GM12878 (cell line): ENCODE measurements around the gene RPL37A. TPM values are rescaled to one million over a fixed set of nuclear protein-coding genes. Genes with fewer than 3 reads are reported as not detected.

Experiments used
- ATAC-seq: fragments of 200-7000 bp; cut with Tn5 transposase; 3 replicates; pipeline ENCODE4 v1.9.1; 2020; ENCODE audit warnings: mild to moderate bottlenecking, moderate library complexity
- BruUV-seq: library from RNA; stranded (reverse); fragments of 400-500 nt; replicated peaks from 2 replicates; lab custom pipeline; 2021; lab: Mats Ljungman, UMichigan
- CTCF ChIA-PET: fragments of 300-600 bp; sonication (Branson Sonifier 250); formaldehyde crosslinking; extraction: SDS; loops from one replicate; lab custom pipeline; 2021; ENCODE audit warnings: inconsistent platforms; lab: Yijun Ruan, JAX
- POLR2A ChIA-PET: fragments of 350-600 bp; formaldehyde crosslinking; extraction: SDS; loops from one replicate; lab custom pipeline; 2021; ENCODE audit warnings: inconsistent platforms; lab: Charles Lee
- RAD21 ChIA-PET: fragments of 300-600 bp; sonication (Branson Sonifier 250); formaldehyde crosslinking; loops from one replicate; lab custom pipeline; 2023; ENCODE audit warnings: antibody characterized with exemption; ENCODE audit not compliant: unreplicated experiment; lab: Charles Lee
- SMC1A ChIA-PET: fragments of 300-600 bp; sonication (Branson Sonifier 250); formaldehyde crosslinking; loops from one replicate; lab custom pipeline; 2023; ENCODE audit not compliant: unreplicated experiment, uncharacterized antibody; lab: Charles Lee
- DNase-seq: peaks from one replicate; pipeline ENCODE4 v3.0.0-alpha.2; 2011; ENCODE audit warnings: low read depth, low spot score
- FAIRE-seq: peaks from 3 replicates; lab custom pipeline; 2011; peaks lifted over from hg19 to GRCh38; lab: Jason Lieb, UNC
- H2AFZ ChIP-seq: 2 replicates; pipeline ENCODE4 v1.6.0; 2011; ENCODE audit warnings: low read depth, low read length, control low read depth; ENCODE audit not compliant: control insufficient read depth
- H3K27ac ChIP-seq: 2 replicates; pipeline ENCODE4 v1.5.1; 2011; ENCODE audit warnings: control low read depth; ENCODE audit not compliant: control insufficient read depth, insufficient read depth
- H3K27me3 ChIP-seq, 2 experiments: replicated peaks in 1 of 2; 2 replicates each; pipeline versions ENCODE4 v1.6.0 to v1.6.1; 2011; ENCODE audit warnings: low read length in 1 of 2; ENCODE audit not compliant: control insufficient read depth in 2 of 2, insufficient read depth in 2 of 2
- H3K36me3 ChIP-seq, 2 experiments: 2 replicates each; pipeline ENCODE4 v1.5.1; 2011; ENCODE audit warnings: low read length in 1 of 2; ENCODE audit not compliant: control insufficient read depth in 2 of 2, insufficient read depth in 2 of 2
- H3K4me1 ChIP-seq: 2 replicates; pipeline ENCODE4 v1.6.1; 2011; ENCODE audit warnings: mild to moderate bottlenecking, low read length, moderate library complexity, mixed read lengths; ENCODE audit not compliant: control insufficient read depth, insufficient read depth
- H3K4me2 ChIP-seq: 2 replicates; pipeline ENCODE4 v1.6.0; 2011; ENCODE audit warnings: control low read depth; ENCODE audit not compliant: control insufficient read depth, insufficient read depth
- H3K4me3 ChIP-seq: fragments of 200-600 bp; sonication (generic); 2 replicates; pipeline ENCODE4 v1.5.1; 2016
- H3K79me2 ChIP-seq: 2 replicates; pipeline ENCODE4 v1.6.0; 2011; ENCODE audit warnings: low read length; ENCODE audit not compliant: control insufficient read depth, insufficient read depth
- H3K9ac ChIP-seq: 2 replicates; pipeline ENCODE4 v1.8.0; 2011; ENCODE audit warnings: low read length, control low read depth, mixed read lengths; ENCODE audit not compliant: control insufficient read depth, insufficient read depth
- H3K9me3 ChIP-seq: replicated peaks from 3 replicates; pipeline ENCODE4 v1.5.1; 2011; ENCODE audit warnings: mild to moderate bottlenecking, low read length; ENCODE audit not compliant: control insufficient read depth, insufficient read depth
- H4K20me1 ChIP-seq: 2 replicates; pipeline ENCODE4 v1.6.0; 2011; ENCODE audit not compliant: control insufficient read depth, insufficient read depth
- CTCF ChIP-seq, 3 experiments: IDR thresholded peaks in 2 of 3; conservative IDR thresholded peaks in 1 of 3; 2 replicates each; pipeline ENCODE4 v1.5.1; 2011; ENCODE audit warnings: low read depth in 3 of 3, low read length in 3 of 3, mild to moderate bottlenecking in 3 of 3, control low read depth in 2 of 3, moderate library complexity in 2 of 3, inconsistent platforms in 1 of 3, mixed read lengths in 1 of 3; ENCODE audit not compliant: control insufficient read depth in 2 of 3, insufficient read depth in 1 of 3; ENCODE audit errors: extremely low read depth in 1 of 3
- EED ChIP-seq: sonication (generic); IDR thresholded peaks from 2 replicates; pipeline ENCODE4 v1.6.1; 2016; ENCODE audit warnings: antibody characterized with exemption, low read depth
- ETV6 ChIP-seq, 2 experiments: fragments of 450-650 bp in 1 of 2; IDR thresholded peaks in 1 of 2; conservative IDR thresholded peaks in 1 of 2; 2 replicates each; pipeline ENCODE4 v1.6.1; 2014; ENCODE audit warnings: antibody characterized with exemption in 1 of 2, borderline replicate concordance in 1 of 2, low read depth in 1 of 2, mild to moderate bottlenecking in 1 of 2, moderate library complexity in 1 of 2
- HDAC2 ChIP-seq: fragments of 200-600 bp; sonication (generic); IDR thresholded peaks from 2 replicates; pipeline ENCODE4 v1.6.1; 2017
- IKZF2 ChIP-seq, 2 experiments: fragments of 450-650 bp; IDR thresholded peaks; 2 replicates each; pipeline ENCODE4 v1.6.1; 2017; ENCODE audit warnings: mild to moderate bottlenecking in 2 of 2, moderate library complexity in 2 of 2
- JUNB ChIP-seq: IDR thresholded peaks from 2 replicates; pipeline ENCODE4 v1.6.1; 2016; ENCODE audit warnings: antibody characterized with exemption, mild to moderate bottlenecking
- MAX ChIP-seq: IDR thresholded peaks from 2 replicates; pipeline ENCODE4 v1.6.1; 2012; ENCODE audit warnings: low read depth, low read length, improper control_type of control experiment
- NFIC ChIP-seq: IDR thresholded peaks from 2 replicates; pipeline ENCODE4 v1.6.1; 2012; ENCODE audit warnings: low read depth, mild to moderate bottlenecking, inconsistent platforms, low read length, moderate library complexity
- RUNX3 ChIP-seq: IDR thresholded peaks from 2 replicates; pipeline ENCODE4 v1.6.1; 2012; ENCODE audit warnings: low read length, inconsistent platforms
- ZBTB33 ChIP-seq: fragments of 450-650 bp; IDR thresholded peaks from 2 replicates; pipeline ENCODE4 v1.6.1; 2017; ENCODE audit warnings: mild to moderate bottlenecking
- WGBS: methylation state at CpG from one replicate; pipeline ENCODE4 v1.1.6; 2016; ENCODE audit warnings: low lambda C conversion rate; ENCODE audit not compliant: insufficient replicate concordance, insufficient coverage; ENCODE audit errors: missing lambda C conversion rate; 5-methylcytosine and 5-hydroxymethylcytosine counted together
- in situ Hi-C: fragments of 300-500 bp; cut with MboI; formaldehyde crosslinking; loops from 9 replicates; pipeline ENCODE4 v1.14.3; 2018; ENCODE audit warnings: mixed read lengths
- intact Hi-C: fragments of 100-400 bp; cut with micrococcal nuclease; formaldehyde crosslinking; loops from one replicate; pipeline ENCODE4 v1.14.2; 2022; ENCODE audit not compliant: unreplicated experiment
- polyA plus RNA-seq, 11 experiments: library from polyadenylated mRNA; depleted of rRNA in 4 of 11; unstranded in 6 of 11; stranded (reverse) in 5 of 11; fragments of >200 nt; fragmentation: Nextera tagmentation in 4 of 11; fragmentation: Illumina TruSeq in 1 of 11; extraction: Ambion mirVana in 4 of 11; extraction: Trizol in 1 of 11; gene quantifications; 1 replicate in 1 of 11; 2 replicates in 10 of 11; pipeline versions ENCODE4 v1.2.1 to v1.2.3, GENCODE V29; 2011 to 2016; ENCODE audit warnings: inconsistent platforms in 2 of 11, missing spikeins in 2 of 11, low read depth in 1 of 11
- total RNA-seq, 4 experiments: library from RNA; depleted of rRNA in 3 of 4; stranded (reverse); fragments of >200 nt in 3 of 4; fragmentation: Illumina TruSeq in 1 of 4; extraction: Trizol in 1 of 4; gene quantifications; 2 replicates each; pipeline versions ENCODE4 v1.2.1 to v1.2.3, GENCODE V29; 2013 to 2021
- TF ChIP-seq, protein P1 (sequence below): IDR thresholded peaks from 2 replicates; pipeline ENCODE4 v1.6.1; 2011; ENCODE audit warnings: borderline replicate concordance, low read depth, mild to moderate bottlenecking, moderate library complexity, mixed read lengths, low read length; ENCODE audit not compliant: insufficient read depth; ENCODE audit errors: extremely low read length

Gene RPL37A
- total and polyA plus RNA-seq, 10 of the 15 experiments (the other 5 are each of a cell fraction or from before 2014, with no cell fraction given), result 2,847 to 6,854 (median 5,110) TPM

DNA sequence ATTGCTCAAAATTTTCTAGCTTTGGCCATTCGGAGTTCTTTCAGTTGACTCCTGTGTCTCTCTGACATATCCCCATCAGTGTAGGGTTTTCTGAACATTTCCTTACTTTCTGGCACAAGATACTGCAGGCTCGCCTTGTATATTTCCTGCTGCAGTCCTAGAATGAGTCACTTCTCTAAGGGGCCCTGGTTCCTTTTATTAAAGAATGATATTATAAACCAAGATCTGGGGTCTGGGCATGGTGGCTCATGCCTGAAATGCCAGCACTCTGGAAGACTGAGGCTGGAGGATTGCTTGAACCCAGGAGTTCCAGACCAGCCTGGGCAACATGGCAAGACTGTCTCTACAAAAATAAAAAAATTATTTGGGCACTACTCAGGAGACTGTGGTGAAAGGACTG is 3.0 kb upstream of the RPL37A start:
- WGBS, result 0% methylated on average over 2 of the region's 2 CpGs
- H3K27me3 ChIP-seq, result no peaks in the 10 kb centered on the region
- H3K27ac ChIP-seq, result peak overlapping the region; percentile 32; the same call in 1 of the 2 replicates
- ChIA-PET CTCF (interaction anchor here (1.0 kb wide), 1 partner anchor 91 kb away, joined by 3 read pairs; no protein-coding TSS in a partner anchor), RAD21 (interaction anchor here (1.0 to 2.0 kb wide), 2 partner anchors 9 to 79 kb away, joined by 3 to 7 read pairs; no protein-coding TSS in a partner anchor)
- peaks cover 36% of the 10 kb centered on the region for H3K4me1 ChIP-seq
- no TSS peak for BruUV-seq
- FAIRE-seq, result no peak
- no peaks in the 10 kb centered on the region for H4K20me1 ChIP-seq
- peak; percentile 4; the same call in 1 of the 3 replicates for ATAC-seq
- TF ChIP-seq ETV6 (conservative IDR thresholded peaks at IDR 0.05 in 1 of 2, IDR thresholded peaks at IDR 0.05 in 1 of 2; ENCODE audit: borderline replicate concordance in 1 of 2, low read depth in 1 of 2) (peak in 1 of 2 experiments; percentile 68; a peak in 1 of 4 replicates), IKZF2 (IDR thresholded peaks at IDR 0.05) (peak in 1 of 2 experiments; percentile 8; a peak in 1 of 4 replicates), RUNX3 (0 out of 2 replicates have a peak, but pooled peaks have one; percentile 13), NFIC (peak; percentile 52; the same call in 1 of the 2 replicates), CTCF (IDR thresholded peaks at IDR 0.05 in 2 of 3, conservative IDR thresholded peaks at IDR 0.05 in 1 of 3; ENCODE audit: control insufficient read depth in 2 of 3, extremely low read depth in 1 of 3, insufficient read depth in 1 of 3, low read depth in 3 of 3, low read length in 3 of 3) (no peak), ZBTB33 (no peak), MAX (no peak), EED (peak; percentile 66), HDAC2 (no peak), JUNB (peak; percentile 77)
- TF ChIP-seq, protein P1, sequence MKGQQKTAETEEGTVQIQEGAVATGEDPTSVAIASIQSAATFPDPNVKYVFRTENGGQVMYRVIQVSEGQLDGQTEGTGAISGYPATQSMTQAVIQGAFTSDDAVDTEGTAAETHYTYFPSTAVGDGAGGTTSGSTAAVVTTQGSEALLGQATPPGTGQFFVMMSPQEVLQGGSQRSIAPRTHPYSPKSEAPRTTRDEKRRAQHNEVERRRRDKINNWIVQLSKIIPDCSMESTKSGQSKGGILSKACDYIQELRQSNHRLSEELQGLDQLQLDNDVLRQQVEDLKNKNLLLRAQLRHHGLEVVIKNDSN, result no peak
- TF ChIP-seq, all 136 proteins: peak for 6
- POLR2A ChIA-PET, result interaction anchor here (1.2 to 1.5 kb wide), 2 partner anchors 17 to 77 kb away, joined by 3 read pairs; no protein-coding TSS in a partner anchor
- H3K36me3 ChIP-seq, result peaks cover 0 to under 1% of the 10 kb centered on the region in 2 experiments; a peak in 2 of 4 replicates
- peak overlapping the region; percentile 35 for H3K9ac ChIP-seq
- DNase-seq, result no peak
- in situ Hi-C loops, result no loop called here
- H3K9me3 ChIP-seq, result no peaks in the 10 kb centered on the region
- no peak overlapping the region for H3K4me3 ChIP-seq
- SMC1A ChIA-PET, result interaction anchor here (0.7 to 1.1 kb wide), 2 partner anchors 13 to 81 kb away, joined by 3 read pairs; no protein-coding TSS in a partner anchor
- intact Hi-C loops, result loop anchor here (5.0 to 10.0 kb wide), 2 partner anchors 273 to 461 kb away; no protein-coding TSS in a partner anchor
- peak overlapping the region; percentile 57 for H3K4me2 ChIP-seq
- H3K79me2 ChIP-seq, result peaks cover 37% of the 10 kb centered on the region
- H2AFZ ChIP-seq, result no peak overlapping the region
